ENCODE results near the gene FAM161A. TPM values are rescaled to one million over a fixed set of nuclear protein-coding genes. Genes with fewer than 3 reads are reported as not detected.
"Not testable (repeated sequence)": the region's sequence is repeated elsewhere in the genome, so short reads cannot be mapped to it uniquely, and the experiment has no call there.

FAM161A gene
- total RNA-seq, 1 experiment from 2014 or later: 12.3 TPM

- peak; percentile 78 for DNase-seq (ENCODE audit: low read depth, low spot score)
- in situ Hi-C loops (cut with HindIII; ENCODE audit: low pct_unique_long_range_greater_than_20kb, low sequenced_read_pairs): no loop called here
These were observed 594 bp downstream of the FAM161A start for GRCh38 chr2:61853086-61853846.

DNA sequence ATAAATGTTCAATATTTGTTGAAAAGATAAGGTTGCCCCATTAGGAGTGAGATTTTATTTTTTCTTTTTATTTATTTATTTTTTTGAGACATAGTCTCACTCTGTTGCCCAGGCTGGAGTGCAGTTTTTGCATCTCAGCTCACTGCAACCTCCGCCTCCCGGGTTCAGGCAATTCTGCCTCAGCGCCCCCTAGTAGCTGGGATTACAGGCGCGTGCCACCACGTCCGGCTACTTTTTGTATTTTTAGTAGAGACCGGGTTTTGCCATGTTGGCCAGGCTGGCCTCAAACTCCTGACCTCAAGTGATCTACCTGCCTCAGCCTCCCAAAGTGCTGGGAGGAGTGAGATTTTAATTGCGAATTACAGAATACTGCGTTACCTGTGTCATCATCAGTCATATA lies 2.6 kb downstream of the FAM161A start:
- DNase-seq (ENCODE audit: low read depth, low spot score); in situ Hi-C loops (cut with HindIII; ENCODE audit: low pct_unique_long_range_greater_than_20kb, low sequenced_read_pairs): not testable (repeated sequence)

- in situ Hi-C loops (cut with HindIII; ENCODE audit: low pct_unique_long_range_greater_than_20kb, low sequenced_read_pairs): no loop called here
- DNase-seq (ENCODE audit: low read depth, low spot score): no peak
These were observed 8.5 kb downstream of the FAM161A start for GRCh38 chr2:61845320-61845719.

DNA sequence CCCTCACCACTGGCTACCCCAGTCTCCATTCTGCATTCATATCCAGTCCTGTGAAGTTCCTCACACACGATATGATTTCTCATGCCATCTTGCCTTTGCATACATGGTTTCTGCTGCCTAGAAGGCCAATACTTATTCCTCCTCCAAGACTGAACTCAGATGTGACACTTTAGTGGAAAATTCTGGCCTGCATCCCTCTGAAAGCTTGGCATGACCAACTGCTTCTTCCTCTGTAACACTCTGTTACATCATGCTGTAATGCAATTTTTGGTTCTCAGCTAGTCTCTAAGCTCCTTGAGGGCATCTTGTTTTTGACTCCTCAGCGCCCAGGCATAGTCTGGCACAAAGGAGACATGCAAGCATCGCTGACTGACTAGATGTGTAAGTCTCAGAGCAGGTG lies 12.6 kb downstream of the FAM161A start:
- in situ Hi-C loops (cut with HindIII; ENCODE audit: low pct_unique_long_range_greater_than_20kb, low sequenced_read_pairs): no loop called here
- no peak for DNase-seq (ENCODE audit: low read depth, low spot score)

- in situ Hi-C loops (cut with HindIII; ENCODE audit: low pct_unique_long_range_greater_than_20kb, low sequenced_read_pairs): no loop called here
- no peak for DNase-seq (ENCODE audit: low read depth, low spot score)
These were observed 19.0 kb downstream of the FAM161A start for GRCh38 chr2:61834893-61835292.

GRCh38 chr2:61833971-61834370 lies 19.9 kb downstream of the FAM161A start:
- DNase-seq (ENCODE audit: low read depth, low spot score): no peak
- in situ Hi-C loops (cut with HindIII; ENCODE audit: low pct_unique_long_range_greater_than_20kb, low sequenced_read_pairs): no loop called here

- in situ Hi-C loops (cut with HindIII; ENCODE audit: low pct_unique_long_range_greater_than_20kb, low sequenced_read_pairs): no loop called here
- DNase-seq (ENCODE audit: low read depth, low spot score): no peak
These were observed 21.5 kb downstream of the FAM161A start for GRCh38 chr2:61832183-61832841.

DNA sequence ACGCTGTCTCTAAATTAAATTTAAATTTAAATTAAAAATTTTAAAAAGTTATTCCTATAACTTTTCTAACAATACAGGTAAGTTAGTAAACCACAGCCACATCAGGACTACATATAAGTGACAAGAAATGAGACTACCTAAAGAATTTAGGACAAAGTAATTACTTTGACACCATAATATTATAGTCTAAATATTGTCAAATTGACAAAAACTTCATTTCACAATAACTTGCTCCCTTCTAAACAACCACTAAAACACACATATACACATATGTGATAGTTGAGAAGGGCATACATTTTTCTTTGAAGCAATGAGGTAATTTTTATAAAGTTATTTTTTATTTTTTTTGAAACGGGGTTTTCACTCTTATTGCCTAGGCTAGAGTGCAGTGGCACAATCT lies 31.6 kb downstream of the FAM161A start:
- no peak for DNase-seq (ENCODE audit: low read depth, low spot score)
- in situ Hi-C loops (cut with HindIII; ENCODE audit: low pct_unique_long_range_greater_than_20kb, low sequenced_read_pairs): no loop called here

DNA sequence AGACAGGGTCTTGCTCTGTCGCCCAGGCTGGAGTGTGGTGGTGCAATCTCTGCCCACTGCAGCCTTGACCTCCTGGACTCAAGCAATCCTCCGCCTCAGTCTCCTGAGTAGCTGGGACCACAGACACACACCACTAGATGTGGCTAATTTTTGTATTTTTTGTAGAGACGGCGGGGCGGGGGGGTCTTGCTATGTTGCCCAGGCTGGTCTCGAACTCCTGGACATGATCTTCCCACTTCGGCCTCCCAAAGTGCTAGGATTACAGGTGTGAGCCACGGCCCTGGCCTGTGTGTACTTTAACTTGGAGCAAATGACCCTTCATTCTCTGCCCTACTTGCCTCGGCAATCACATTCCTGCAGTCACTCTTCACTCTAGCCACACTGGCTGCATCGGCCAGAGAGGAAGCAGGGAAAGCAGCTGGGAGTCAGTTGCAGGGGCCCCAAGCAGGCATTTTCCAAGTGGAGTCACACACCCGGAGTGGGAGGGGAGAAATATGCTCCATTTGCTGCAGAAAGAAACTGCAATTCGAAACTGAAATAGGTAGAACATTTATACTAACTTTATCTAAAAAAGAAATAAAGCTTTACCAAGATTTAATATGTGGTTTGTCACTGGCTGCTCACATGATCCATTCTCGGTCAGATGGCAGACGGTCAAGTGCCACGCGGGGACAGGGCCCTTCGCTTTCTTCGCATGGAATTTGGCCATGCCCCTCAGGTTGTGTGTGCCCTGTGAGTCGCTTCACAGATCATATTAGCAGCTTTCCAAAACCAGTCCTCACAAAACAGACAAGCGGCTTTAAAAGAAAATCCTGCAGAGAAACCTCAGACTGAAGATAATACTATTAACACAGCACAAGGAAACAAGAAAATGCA lies 37.1 kb downstream of the FAM161A start:
- in situ Hi-C loops (cut with HindIII; ENCODE audit: low pct_unique_long_range_greater_than_20kb, low sequenced_read_pairs): no loop called here
- no peak for DNase-seq (ENCODE audit: low read depth, low spot score)

DNA sequence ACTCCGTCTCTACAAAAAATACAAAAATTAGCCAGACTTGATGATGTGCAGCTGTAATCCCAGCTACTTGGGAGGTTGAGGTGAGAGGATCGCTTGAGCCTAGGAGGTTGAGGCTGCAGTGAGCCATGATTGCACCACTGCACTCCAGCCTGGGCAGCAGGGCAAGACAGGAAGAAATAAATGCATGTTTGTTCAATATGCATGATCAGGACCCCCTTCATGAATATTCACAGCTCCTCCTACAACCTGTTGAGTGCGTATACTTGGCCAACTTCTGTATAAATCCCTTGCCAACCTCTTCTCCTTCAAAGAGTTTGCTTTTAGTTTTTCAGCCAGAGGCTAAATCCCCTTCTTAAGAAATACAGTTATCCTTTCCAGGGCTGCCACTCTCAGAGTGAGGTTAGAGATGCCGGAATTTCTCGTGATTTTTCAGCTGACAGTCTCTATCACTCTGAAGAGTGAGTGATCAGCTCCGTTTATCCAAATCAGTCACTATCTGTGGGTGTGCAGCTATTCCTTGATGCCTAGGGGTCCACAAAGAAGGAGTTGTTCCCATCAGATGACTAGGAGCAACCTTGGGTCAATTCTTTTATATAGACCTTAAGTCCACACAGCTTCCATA lies 39.2 kb downstream of the FAM161A start:
- peak; percentile 97 for DNase-seq (ENCODE audit: low read depth, low spot score)
- in situ Hi-C loops (cut with HindIII; ENCODE audit: low pct_unique_long_range_greater_than_20kb, low sequenced_read_pairs): no loop called here

GRCh38 chr2:61813314-61813713 lies 40.5 kb downstream of the FAM161A start:
- DNase-seq (ENCODE audit: low read depth, low spot score); in situ Hi-C loops (cut with HindIII; ENCODE audit: low pct_unique_long_range_greater_than_20kb, low sequenced_read_pairs): not testable (repeated sequence)

DNA sequence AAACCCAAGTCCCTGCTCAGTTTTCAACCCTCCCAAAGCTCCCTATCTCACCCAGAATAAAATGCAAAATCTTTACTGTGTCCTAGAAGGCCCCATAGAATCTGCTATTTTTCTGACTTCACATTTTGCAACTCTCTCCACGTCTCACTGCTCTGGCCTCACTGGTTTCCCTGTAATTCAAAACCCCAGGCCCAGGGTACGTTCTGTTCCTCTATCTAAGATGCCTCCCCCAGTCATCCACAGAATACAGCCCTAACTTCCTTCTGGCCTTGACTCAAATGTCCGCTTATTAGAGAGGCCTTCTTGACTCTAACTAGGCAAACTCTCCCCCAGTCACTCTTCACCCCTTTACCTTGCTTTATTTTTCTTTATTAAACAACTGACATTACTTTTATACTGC lies 42.0 kb downstream of the FAM161A start:
- in situ Hi-C loops (cut with HindIII; ENCODE audit: low pct_unique_long_range_greater_than_20kb, low sequenced_read_pairs): no loop called here
- DNase-seq (ENCODE audit: low read depth, low spot score): no peak

- in situ Hi-C loops (cut with HindIII; ENCODE audit: low pct_unique_long_range_greater_than_20kb, low sequenced_read_pairs); DNase-seq (ENCODE audit: low read depth, low spot score): not testable (repeated sequence)
These were observed 43.7 kb downstream of the FAM161A start for GRCh38 chr2:61810203-61810602.

DNA sequence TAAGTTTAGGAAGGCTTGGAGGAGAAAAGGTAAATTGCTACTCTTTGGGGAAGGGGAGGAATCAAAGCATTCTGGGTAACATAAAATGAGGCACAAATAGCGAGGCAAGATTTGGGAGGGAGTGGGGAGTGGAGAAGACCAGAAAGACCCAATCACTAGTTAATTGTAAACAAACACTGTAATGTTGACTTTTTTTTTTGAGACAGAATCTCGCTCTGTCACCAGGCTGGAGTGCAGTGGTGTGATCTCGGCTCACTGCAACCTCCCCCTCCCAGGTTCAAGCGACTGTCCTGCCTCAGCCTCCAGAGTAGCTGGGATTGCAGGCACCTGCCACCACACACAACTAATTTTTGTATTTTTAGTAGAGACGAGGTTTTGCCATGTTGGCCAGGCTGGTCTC lies 45.2 kb downstream of the FAM161A start:
- in situ Hi-C loops (cut with HindIII; ENCODE audit: low pct_unique_long_range_greater_than_20kb, low sequenced_read_pairs); DNase-seq (ENCODE audit: low read depth, low spot score): not testable (repeated sequence)

- in situ Hi-C loops (cut with HindIII; ENCODE audit: low pct_unique_long_range_greater_than_20kb, low sequenced_read_pairs): no loop called here
- no peak for DNase-seq (ENCODE audit: low read depth, low spot score)
These were observed 46.7 kb downstream of the FAM161A start for GRCh38 chr2:61807036-61807757.

- DNase-seq (ENCODE audit: low read depth, low spot score): no peak
- in situ Hi-C loops (cut with HindIII; ENCODE audit: low pct_unique_long_range_greater_than_20kb, low sequenced_read_pairs): no loop called here
These were observed 51.3 kb downstream of the FAM161A start for GRCh38 chr2:61802548-61802947.

- in situ Hi-C loops (cut with HindIII; ENCODE audit: low pct_unique_long_range_greater_than_20kb, low sequenced_read_pairs): no loop called here
These were observed 54.8 kb downstream of the FAM161A start for GRCh38 chr2:61799099-61799498.

More at GRCh38 chr2:61799099-61799498, 54.8 kb downstream of the FAM161A start:
- no peak for DNase-seq (ENCODE audit: low read depth, low spot score)

Measured in SK-MEL-5 (cell line).